GM12892 (cell line): ENCODE results near the gene SLC12A3.

ENCODE experiments used
- POLR2A ChIP-seq: IDR thresholded peaks from 2 replicates; pipeline ENCODE4 v1.6.1; 2011; ENCODE audit warnings: low read depth, low read length, control low read depth
- TAF1 ChIP-seq: IDR thresholded peaks from 2 replicates; pipeline ENCODE4 v1.6.1; 2011; ENCODE audit warnings: low read depth, mild to moderate bottlenecking, control low read depth, low read length, borderline replicate concordance

DNA sequence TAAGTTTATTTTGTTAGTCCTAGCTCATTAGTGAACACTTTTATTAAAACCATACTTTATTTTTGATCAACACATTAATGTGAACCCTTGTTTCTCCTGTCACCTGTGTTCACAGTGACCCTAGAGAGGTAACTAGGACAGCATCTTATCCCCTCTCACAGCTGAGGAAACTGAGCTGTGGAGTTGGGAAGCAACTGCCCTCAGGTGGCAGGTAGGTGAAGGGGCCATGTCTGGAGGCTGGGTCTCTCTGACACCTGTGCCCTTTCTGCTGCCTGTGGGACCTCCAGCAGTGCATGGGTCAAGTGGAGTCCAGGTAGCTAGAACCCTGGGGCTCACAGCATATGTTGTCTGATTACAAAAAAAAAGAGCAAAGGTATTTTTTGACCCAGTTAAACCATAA lies 22.9 kb upstream of the SLC12A3 start:
- TF ChIP-seq POLR2A (no peak), TAF1 (no peak)
